MM.1S (cell line): ENCODE data around the gene ISYNA1.
A peak's percentile ranks its signal among the peaks of the same experiment; 100 is the strongest.

Experiments
- DNase-seq: peaks from one replicate; pipeline ENCODE4 v3.0.0-alpha.2; 2015
- H2AFZ ChIP-seq: fragments of 300-600 bp; sonication (generic); 2 replicates; pipeline ENCODE4 v1.6.0; 2016; ENCODE audit warnings: antibody characterized with exemption, low read length
- H3F3A ChIP-seq: fragments of 300-600 bp; sonication (generic); 2 replicates; pipeline ENCODE4 v1.6.1; 2016; ENCODE audit warnings: mild to moderate bottlenecking, antibody characterized with exemption, low read length, moderate library complexity, mixed read lengths; ENCODE audit not compliant: insufficient read depth
- H3K27ac ChIP-seq: fragments of 300-600 bp; sonication (generic); 2 replicates; pipeline ENCODE4 v1.5.1; 2016; ENCODE audit warnings: mild to moderate bottlenecking, low read length
- H3K27me3 ChIP-seq: fragments of 300-600 bp; sonication (generic); replicated peaks from 2 replicates; pipeline ENCODE4 v1.6.0; 2016; ENCODE audit warnings: low read length; ENCODE audit not compliant: insufficient read depth
- H3K36me3 ChIP-seq: fragments of 300-600 bp; sonication (generic); replicated peaks from 2 replicates; pipeline ENCODE4 v1.6.1; 2016; ENCODE audit warnings: mild to moderate bottlenecking, low read length, mixed read lengths; ENCODE audit not compliant: insufficient read depth
- H3K4me1 ChIP-seq: fragments of 300-600 bp; sonication (generic); 2 replicates; pipeline ENCODE4 v1.6.1; 2016; ENCODE audit warnings: low read length, mixed read lengths
- H3K4me2 ChIP-seq: fragments of 300-600 bp; sonication (generic); 2 replicates; pipeline ENCODE4 v1.6.0; 2016; ENCODE audit warnings: low read depth, low read length
- H3K4me3 ChIP-seq: fragments of 300-600 bp; sonication (generic); 2 replicates; pipeline ENCODE4 v1.5.1; 2016; ENCODE audit warnings: low read length, mixed read lengths
- H3K79me2 ChIP-seq: fragments of 300-600 bp; sonication (generic); 2 replicates; pipeline ENCODE4 v1.6.1; 2016; ENCODE audit warnings: mixed run types, low read length, mixed read lengths
- H3K9ac ChIP-seq: fragments of 300-600 bp; sonication (generic); 2 replicates; pipeline ENCODE4 v1.6.1; 2016; ENCODE audit warnings: low read length, mixed read lengths
- H3K9me2 ChIP-seq: fragments of 300-600 bp; sonication (generic); replicated peaks from 2 replicates; pipeline ENCODE4 v1.6.1; 2016; ENCODE audit warnings: mild to moderate bottlenecking, low read length, mixed read lengths; ENCODE audit not compliant: insufficient read depth
- H3K9me3 ChIP-seq: fragments of 300-600 bp; sonication (generic); replicated peaks from 2 replicates; pipeline ENCODE4 v1.6.1; 2016; ENCODE audit warnings: mild to moderate bottlenecking, low read length, mixed read lengths; ENCODE audit not compliant: insufficient read depth
- H4K20me1 ChIP-seq: fragments of 300-600 bp; sonication (generic); 2 replicates; pipeline ENCODE4 v1.6.1; 2016; ENCODE audit warnings: mild to moderate bottlenecking, low read length, moderate library complexity, mixed read lengths; ENCODE audit not compliant: insufficient read depth
- CTCF ChIP-seq: fragments of 300-600 bp; sonication (generic); IDR thresholded peaks from 2 replicates; pipeline ENCODE4 v1.5.1; 2016; ENCODE audit warnings: antibody characterized with exemption, low read length, mixed read lengths
- EZH2 ChIP-seq: fragments of 300-600 bp; sonication (generic); optimal IDR thresholded peaks from 2 replicates; pipeline ENCODE3; 2017; ENCODE audit warnings: low read depth, mild to moderate bottlenecking, antibody characterized with exemption, low read length, mixed read lengths
- EZH2phosphoT487 ChIP-seq: fragments of 300-600 bp; sonication (generic); IDR thresholded peaks from 2 replicates; pipeline ENCODE4 v1.6.1; 2018; ENCODE audit warnings: antibody characterized with exemption, low read length

ISYNA1 gene

DNA sequence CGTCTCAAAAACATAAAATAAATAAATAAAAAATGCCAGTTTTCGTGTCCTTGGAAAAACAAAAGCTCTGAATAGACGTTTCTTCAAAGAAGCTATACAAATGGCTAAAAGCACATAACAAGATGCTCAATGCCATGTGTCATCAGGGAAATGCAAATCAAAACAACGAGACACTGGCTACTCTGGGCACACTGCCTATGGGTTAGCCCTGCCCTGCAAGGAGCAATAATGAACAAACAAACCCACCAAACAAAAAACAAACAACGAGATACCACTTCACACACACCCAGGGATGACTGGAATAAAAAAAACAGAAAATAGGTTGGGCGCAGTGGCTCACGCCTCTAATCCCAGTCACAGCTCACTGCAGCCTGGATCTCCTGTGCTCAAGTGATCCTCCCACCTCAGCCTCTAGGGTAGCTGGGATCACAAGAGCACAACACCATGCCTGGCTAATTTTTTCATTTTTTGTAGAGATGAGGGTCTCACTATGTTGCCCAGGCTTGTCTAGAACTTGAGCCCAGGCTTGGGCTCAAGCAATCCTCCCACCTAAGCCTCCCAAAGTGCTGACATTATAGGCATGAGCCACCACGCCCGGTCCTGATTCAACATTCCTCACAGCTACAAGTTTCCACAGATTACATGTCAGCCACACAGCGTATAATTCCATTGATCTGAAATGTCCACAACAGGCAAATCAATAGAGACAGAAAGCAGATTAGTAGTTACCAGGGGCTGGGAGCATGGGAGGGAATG lies 15.5 kb upstream of the ISYNA1 start:
- Histone ChIP-seq H3K27ac (no peak overlapping the region), H4K20me1 (peaks cover 3% of the 10 kb centered on the region), H3K9me2 (no peaks in the 10 kb centered on the region), H3K4me1 (no peaks in the 10 kb centered on the region), H3K4me2 (no peak overlapping the region), H3F3A (no peaks in the 10 kb centered on the region), H3K27me3 (no peaks in the 10 kb centered on the region), H3K9me3 (no peaks in the 10 kb centered on the region), H3K4me3 (no peak overlapping the region), H2AFZ (no peak overlapping the region), H3K79me2 (peaks cover 27% of the 10 kb centered on the region), H3K36me3 (peaks cover 4% of the 10 kb centered on the region; the same call in 1 of the 2 replicates), H3K9ac (no peak overlapping the region)
- no peak for DNase-seq
- TF ChIP-seq CTCF (no peak), EZH2 (no peak), EZH2phosphoT487 (no peak)

- no peak overlapping the region for H3K9ac ChIP-seq
- H3K9me2 ChIP-seq: no peaks in the 10 kb centered on the region
- no peak for TF ChIP-seq EZH2phosphoT487
- TF ChIP-seq CTCF: no peak
- no peak for TF ChIP-seq EZH2
- H3F3A ChIP-seq: no peaks in the 10 kb centered on the region
- no peaks in the 10 kb centered on the region for H3K27me3 ChIP-seq
- H3K27ac ChIP-seq: no peak overlapping the region
- peaks cover 3% of the 10 kb centered on the region for H4K20me1 ChIP-seq
- peaks cover 28% of the 10 kb centered on the region for H3K79me2 ChIP-seq
- DNase-seq: no peak
- H3K36me3 ChIP-seq: peaks cover 4% of the 10 kb centered on the region
- H3K4me3 ChIP-seq: no peak overlapping the region
- H2AFZ ChIP-seq: no peak overlapping the region
- no peaks in the 10 kb centered on the region for H3K9me3 ChIP-seq
- H3K4me1 ChIP-seq: no peaks in the 10 kb centered on the region
- H3K4me2 ChIP-seq: no peak overlapping the region
These were observed 14.5 kb upstream of the ISYNA1 start for GRCh38 chr19:18452386-18452785.

- peaks cover 3% of the 10 kb centered on the region for H4K20me1 ChIP-seq
- no peak overlapping the region for H3K9ac ChIP-seq
These were observed 13.3 kb upstream of the ISYNA1 start for GRCh38 chr19:18450931-18451836.

More at GRCh38 chr19:18450931-18451836, 13.3 kb upstream of the ISYNA1 start:
- DNase-seq: peak; percentile 71
- H3F3A ChIP-seq: no peaks in the 10 kb centered on the region
- no peak overlapping the region for H2AFZ ChIP-seq
- peaks cover 28% of the 10 kb centered on the region for H3K79me2 ChIP-seq
- no peak overlapping the region for H3K4me2 ChIP-seq
- H3K4me3 ChIP-seq: no peak overlapping the region
- H3K27me3 ChIP-seq: no peaks in the 10 kb centered on the region
- H3K9me2 ChIP-seq: no peaks in the 10 kb centered on the region
- H3K4me1 ChIP-seq: no peaks in the 10 kb centered on the region
- no peak overlapping the region for H3K27ac ChIP-seq
- H3K36me3 ChIP-seq: peaks cover 7% of the 10 kb centered on the region
- no peak for TF ChIP-seq EZH2phosphoT487
- peak; percentile 92 for TF ChIP-seq CTCF
- H3K9me3 ChIP-seq: no peaks in the 10 kb centered on the region
